Osteocyte (in vitro differentiated cells): Measurements from ENCODE around the gene EFEMP1. TPM values are rescaled to one million over a fixed set of nuclear protein-coding genes. Genes with fewer than 3 reads are reported as not detected.

ENCODE experiments used
- DNase-seq: peaks from one replicate; pipeline ENCODE4 v3.0.0; 2021; ENCODE audit warnings: mixed read lengths; ENCODE audit not compliant: unreplicated experiment; ENCODE audit errors: extremely low spot score
- H3K27ac Mint-ChIP-seq: one replicate; pipeline ENCODE4 v1.8.0; 2021; ENCODE audit warnings: mild to moderate bottlenecking, mixed read lengths; ENCODE audit not compliant: unreplicated experiment
- H3K27me3 Mint-ChIP-seq: one replicate; pipeline ENCODE4 v1.8.0; 2021; ENCODE audit warnings: mixed read lengths; ENCODE audit not compliant: unreplicated experiment
- H3K36me3 Mint-ChIP-seq: one replicate; pipeline ENCODE4 v1.8.0; 2021; ENCODE audit warnings: mixed read lengths; ENCODE audit not compliant: unreplicated experiment
- H3K4me1 Mint-ChIP-seq: one replicate; pipeline ENCODE4 v1.8.0; 2021; ENCODE audit warnings: mixed read lengths; ENCODE audit not compliant: unreplicated experiment
- H3K4me3 Mint-ChIP-seq: one replicate; pipeline ENCODE4 v1.8.0; 2021; ENCODE audit warnings: mild to moderate bottlenecking, moderate library complexity, mixed read lengths; ENCODE audit not compliant: unreplicated experiment
- H3K9me3 Mint-ChIP-seq: one replicate; pipeline ENCODE4 v1.8.0; 2021; ENCODE audit warnings: mixed read lengths; ENCODE audit not compliant: unreplicated experiment
- CTCF ChIP-seq: fragments of 200-600 bp; sonication (generic); IDR thresholded peaks from 2 replicates; pipeline ENCODE4 v1.5.0; 2021; ENCODE audit warnings: antibody characterized with exemption, mild to moderate bottlenecking, moderate library complexity
- total RNA-seq: library from RNA; stranded (reverse); gene quantifications from 2 replicates; pipeline ENCODE4 v1.2.1, GENCODE V29; 2021

The EFEMP1 gene
- total RNA-seq, 1 donor from 2014 or later, result 7.4 TPM

GRCh38 chr2:55902971-55903370, 20.6 kb downstream of the EFEMP1 start:
- TF ChIP-seq CTCF, result no peak
- Mint-ChIP-seq H3K4me3 (no peak overlapping the region), H3K27me3 (peaks cover 27% of the 10 kb centered on the region), H3K9me3 (no peaks in the 10 kb centered on the region), H3K36me3 (no peaks in the 10 kb centered on the region), H3K4me1 (peaks cover 13% of the 10 kb centered on the region), H3K27ac (no peak overlapping the region)
- DNase-seq, result no peak

GRCh38 chr2:55902429-55902828, 21.2 kb downstream of the EFEMP1 start:
- Mint-ChIP-seq H3K27ac (no peak overlapping the region), H3K4me1 (peaks cover 13% of the 10 kb centered on the region), H3K27me3 (peaks cover 22% of the 10 kb centered on the region), H3K9me3 (no peaks in the 10 kb centered on the region), H3K4me3 (no peak overlapping the region), H3K36me3 (no peaks in the 10 kb centered on the region)
- no peak for DNase-seq
- no peak for TF ChIP-seq CTCF

GRCh38 chr2:55901941-55902340, 21.6 kb downstream of the EFEMP1 start:
- H3K27me3 Mint-ChIP-seq, result peaks cover 20% of the 10 kb centered on the region
- TF ChIP-seq CTCF, result no peak
- no peak overlapping the region for H3K4me3 Mint-ChIP-seq
- H3K27ac Mint-ChIP-seq, result no peak overlapping the region
- no peak for DNase-seq
- H3K9me3 Mint-ChIP-seq, result no peaks in the 10 kb centered on the region
- peaks cover 13% of the 10 kb centered on the region for H3K4me1 Mint-ChIP-seq
- H3K36me3 Mint-ChIP-seq, result no peaks in the 10 kb centered on the region

GRCh38 chr2:55901322-55901721, 22.3 kb downstream of the EFEMP1 start:
- H3K9me3 Mint-ChIP-seq, result no peaks in the 10 kb centered on the region
- TF ChIP-seq CTCF, result no peak
- H3K4me3 Mint-ChIP-seq, result no peak overlapping the region
- H3K27me3 Mint-ChIP-seq, result peaks cover 15% of the 10 kb centered on the region
- no peak for DNase-seq
- H3K4me1 Mint-ChIP-seq, result peaks cover 13% of the 10 kb centered on the region
- H3K36me3 Mint-ChIP-seq, result no peaks in the 10 kb centered on the region
- H3K27ac Mint-ChIP-seq, result no peak overlapping the region

- H3K9me3 Mint-ChIP-seq, result no peaks in the 10 kb centered on the region
- DNase-seq, result no peak
- no peak for TF ChIP-seq CTCF
- peaks cover 12% of the 10 kb centered on the region for H3K27me3 Mint-ChIP-seq
- no peak overlapping the region for H3K27ac Mint-ChIP-seq
- peaks cover 13% of the 10 kb centered on the region for H3K4me1 Mint-ChIP-seq
- no peaks in the 10 kb centered on the region for H3K36me3 Mint-ChIP-seq
- no peak overlapping the region for H3K4me3 Mint-ChIP-seq
These were observed 23.7 kb downstream of the EFEMP1 start for GRCh38 chr2:55899881-55900280.
